ENCODE measurements around the gene TAT.
A peak's percentile ranks its signal among the peaks of the same experiment; 100 is the strongest.
"Not testable (repeated sequence)": the region's sequence is repeated elsewhere in the genome, so short reads cannot be mapped to it uniquely, and the experiment has no call there.

TAT gene

GRCh38 chr16:71570144-71570543 lies 6.7 kb downstream of the TAT start:
- in situ Hi-C loops (cut with MboI; ENCODE audit: low sequenced_read_pairs) = no loop called here
- Histone ChIP-seq H3K9me3 (no peaks in the 10 kb centered on the region), H3K4me3 (no peak overlapping the region), H3K36me3 (replicated peaks) (no peaks in the 10 kb centered on the region), H3K27me3 (ENCODE audit: low read depth) (peaks cover 19% of the 10 kb centered on the region), H3K4me1 (0 out of 2 replicates have a peak, but pooled peaks cover 2% of the 10 kb centered on the region)
- no peak for DNase-seq (ENCODE audit: low spot score in 2 of 2)

- no peaks in the 10 kb centered on the region for H3K36me3 ChIP-seq (replicated peaks)
- in situ Hi-C loops (cut with MboI; ENCODE audit: low sequenced_read_pairs) = no loop called here
- H3K9me3 ChIP-seq = no peaks in the 10 kb centered on the region
- H3K4me3 ChIP-seq = no peak overlapping the region
- peaks cover 14% of the 10 kb centered on the region for H3K27me3 ChIP-seq (ENCODE audit: low read depth)
- peaks cover 3% of the 10 kb centered on the region; the same call in 1 of the 2 replicates for H3K4me1 ChIP-seq
- no peak for DNase-seq (ENCODE audit: low spot score in 2 of 2)
Observed at GRCh38 chr16:71569621-71570020, 7.3 kb downstream of the TAT start.

GRCh38 chr16:71568551-71568950 lies 8.3 kb downstream of the TAT start:
- Histone ChIP-seq H3K27me3 (ENCODE audit: low read depth) (peaks cover 12% of the 10 kb centered on the region), H3K9me3 (no peaks in the 10 kb centered on the region), H3K4me3 (no peak overlapping the region), H3K36me3 (replicated peaks) (no peaks in the 10 kb centered on the region), H3K4me1 (peaks cover 8% of the 10 kb centered on the region; the same call in 1 of the 2 replicates)
- DNase-seq (ENCODE audit: low spot score in 2 of 2) = no peak
- in situ Hi-C loops (cut with MboI; ENCODE audit: low sequenced_read_pairs) = no loop called here

GRCh38 chr16:71567931-71568330 lies 9.0 kb downstream of the TAT start:
- no peak overlapping the region for H3K4me3 ChIP-seq
- in situ Hi-C loops (cut with MboI; ENCODE audit: low sequenced_read_pairs) = no loop called here
- H3K4me1 ChIP-seq = peaks cover 8% of the 10 kb centered on the region; the same call in 1 of the 2 replicates
- DNase-seq (ENCODE audit: low spot score in 2 of 2) = no peak
- H3K27me3 ChIP-seq (ENCODE audit: low read depth) = peaks cover 12% of the 10 kb centered on the region
- no peaks in the 10 kb centered on the region for H3K36me3 ChIP-seq (replicated peaks)
- H3K9me3 ChIP-seq = no peaks in the 10 kb centered on the region

GRCh38 chr16:71565812-71566700 lies 10.8 kb downstream of the TAT start:
- no peaks in the 10 kb centered on the region for H3K36me3 ChIP-seq (replicated peaks)
- H3K27me3 ChIP-seq (ENCODE audit: low read depth) = peaks cover 2% of the 10 kb centered on the region; the same call in 1 of the 2 replicates
- in situ Hi-C loops (cut with MboI; ENCODE audit: low sequenced_read_pairs) = no loop called here
- no peaks in the 10 kb centered on the region for H3K9me3 ChIP-seq
- H3K4me3 ChIP-seq = no peak overlapping the region
- no peak for DNase-seq (ENCODE audit: low spot score in 2 of 2)
- H3K4me1 ChIP-seq = peaks cover 8% of the 10 kb centered on the region; the same call in 1 of the 2 replicates

- in situ Hi-C loops (cut with MboI; ENCODE audit: low sequenced_read_pairs) = no loop called here
- Histone ChIP-seq H3K36me3 (replicated peaks) (no peaks in the 10 kb centered on the region), H3K4me1 (peaks cover 8% of the 10 kb centered on the region; the same call in 1 of the 2 replicates), H3K9me3 (no peaks in the 10 kb centered on the region), H3K27me3 (ENCODE audit: low read depth) (no peaks in the 10 kb centered on the region), H3K4me3 (peak overlapping the region; percentile 34)
- DNase-seq (ENCODE audit: low spot score in 2 of 2) = no peak
Observed at GRCh38 chr16:71564335-71564967, 12.4 kb downstream of the TAT start.

- H3K4me1 ChIP-seq = peaks cover 8% of the 10 kb centered on the region; the same call in 1 of the 2 replicates
- no peak for DNase-seq (ENCODE audit: low spot score in 2 of 2)
- no peak overlapping the region for H3K4me3 ChIP-seq
- in situ Hi-C loops (cut with MboI; ENCODE audit: low sequenced_read_pairs) = no loop called here
- no peaks in the 10 kb centered on the region for H3K36me3 ChIP-seq (replicated peaks)
- H3K27me3 ChIP-seq (ENCODE audit: low read depth) = no peaks in the 10 kb centered on the region
- H3K9me3 ChIP-seq = no peaks in the 10 kb centered on the region
Observed at GRCh38 chr16:71562552-71562951, 14.3 kb downstream of the TAT start.

- DNase-seq (ENCODE audit: low spot score in 2 of 2); in situ Hi-C loops (cut with MboI; ENCODE audit: low sequenced_read_pairs); H3K4me3 ChIP-seq; H3K27me3 ChIP-seq (ENCODE audit: low read depth); H3K4me1 ChIP-seq; H3K36me3 ChIP-seq (replicated peaks); H3K9me3 ChIP-seq: not testable (repeated sequence)
Observed at GRCh38 chr16:71561886-71562285, 15.0 kb downstream of the TAT start.

- Histone ChIP-seq H3K4me1 (peaks cover 5% of the 10 kb centered on the region; the same call in 1 of the 2 replicates), H3K36me3 (replicated peaks) (no peaks in the 10 kb centered on the region), H3K27me3 (ENCODE audit: low read depth) (no peaks in the 10 kb centered on the region), H3K4me3 (no peak overlapping the region), H3K9me3 (no peaks in the 10 kb centered on the region)
- in situ Hi-C loops (cut with MboI; ENCODE audit: low sequenced_read_pairs) = no loop called here
- DNase-seq (ENCODE audit: low spot score in 2 of 2) = no peak
Observed at GRCh38 chr16:71559855-71560254, 17.0 kb downstream of the TAT start.

GRCh38 chr16:71557954-71558582 lies 18.8 kb downstream of the TAT start:
- Histone ChIP-seq H3K27me3 (ENCODE audit: low read depth) (no peaks in the 10 kb centered on the region; the same call in 1 of the 2 replicates), H3K4me1 (no peaks in the 10 kb centered on the region), H3K4me3 (no peak overlapping the region), H3K9me3 (no peaks in the 10 kb centered on the region), H3K36me3 (replicated peaks) (no peaks in the 10 kb centered on the region)
- no peak for DNase-seq (ENCODE audit: low spot score in 2 of 2)
- in situ Hi-C loops (cut with MboI; ENCODE audit: low sequenced_read_pairs) = no loop called here

GRCh38 chr16:71557299-71557698 lies 19.6 kb downstream of the TAT start:
- H3K4me3 ChIP-seq = no peak overlapping the region
- in situ Hi-C loops (cut with MboI; ENCODE audit: low sequenced_read_pairs) = no loop called here
- no peak for DNase-seq (ENCODE audit: low spot score in 2 of 2)
- H3K4me1 ChIP-seq = no peaks in the 10 kb centered on the region
- H3K9me3 ChIP-seq = no peaks in the 10 kb centered on the region
- H3K36me3 ChIP-seq (replicated peaks) = no peaks in the 10 kb centered on the region
- H3K27me3 ChIP-seq (ENCODE audit: low read depth) = peaks cover 7% of the 10 kb centered on the region; the same call in 1 of the 2 replicates

- Histone ChIP-seq H3K4me3 (no peak overlapping the region), H3K9me3 (no peaks in the 10 kb centered on the region), H3K27me3 (ENCODE audit: low read depth) (peaks cover 10% of the 10 kb centered on the region), H3K36me3 (replicated peaks) (no peaks in the 10 kb centered on the region), H3K4me1 (no peaks in the 10 kb centered on the region)
- in situ Hi-C loops (cut with MboI; ENCODE audit: low sequenced_read_pairs) = no loop called here
- DNase-seq (ENCODE audit: low spot score in 2 of 2) = no peak
Observed at GRCh38 chr16:71555230-71555891, 21.5 kb downstream of the TAT start.

GRCh38 chr16:71552698-71553503 lies 24.0 kb downstream of the TAT start:
- in situ Hi-C loops (cut with MboI; ENCODE audit: low sequenced_read_pairs) = no loop called here
- no peak for DNase-seq (ENCODE audit: low spot score in 2 of 2)
- peaks cover 10% of the 10 kb centered on the region for H3K27me3 ChIP-seq (ENCODE audit: low read depth)

More at GRCh38 chr16:71552698-71553503, 24.0 kb downstream of the TAT start:
- H3K36me3 ChIP-seq (replicated peaks) = no peaks in the 10 kb centered on the region
- H3K9me3 ChIP-seq = no peaks in the 10 kb centered on the region
- H3K4me3 ChIP-seq = no peak overlapping the region
- no peaks in the 10 kb centered on the region for H3K4me1 ChIP-seq
